WTC11 (cell line): Measurements from ENCODE around the gene SMYD4. TPM values are rescaled to one million over a fixed set of nuclear protein-coding genes. Genes with fewer than 3 reads are reported as not detected.
A peak's percentile ranks its signal among the peaks of the same experiment; 100 is the strongest.
"Not testable (repeated sequence)": the region's sequence is repeated elsewhere in the genome, so short reads cannot be mapped to it uniquely, and the experiment has no call there.

Source experiments
- ATAC-seq: fragments of 200-7000 bp; cut with Tn5 transposase; 2 replicates; pipeline ENCODE4 v1.10.0; 2021; ENCODE audit warnings: mild to moderate bottlenecking, moderate library complexity
- CTCF ChIA-PET: fragments of 300-600 bp; sonication (Branson Sonifier 250); formaldehyde crosslinking; loops from one replicate; lab custom pipeline; 2021; ENCODE audit warnings: antibody characterized with exemption; lab: Charles Lee
- POLR2A ChIA-PET: fragments of 350-600 bp; sonication (Branson Sonifier 250); formaldehyde crosslinking; loops from one replicate; lab custom pipeline; 2021; ENCODE audit warnings: antibody characterized with exemption; lab: Charles Lee
- DNase-seq: peaks from one replicate; pipeline ENCODE4 v3.0.0; 2021; ENCODE audit warnings: low spot score
- H3K27ac Mint-ChIP-seq: 2 replicates; pipeline ENCODE4 v1.8.0; 2021; ENCODE audit warnings: mixed read lengths
- H3K27me3 Mint-ChIP-seq: 2 replicates; pipeline ENCODE4 v1.8.0; 2021; ENCODE audit warnings: low read depth, mild to moderate bottlenecking, moderate library complexity, mixed read lengths
- H3K36me3 Mint-ChIP-seq: 2 replicates; pipeline ENCODE4 v1.8.0; 2021; ENCODE audit warnings: mixed read lengths
- H3K4me1 Mint-ChIP-seq: 2 replicates; pipeline ENCODE4 v1.8.0; 2022; ENCODE audit warnings: mixed read lengths
- H3K4me3 Mint-ChIP-seq: 2 replicates; pipeline ENCODE4 v1.8.0; 2021; ENCODE audit warnings: mild to moderate bottlenecking, moderate library complexity, mixed read lengths
- H3K9me3 Mint-ChIP-seq: 2 replicates; pipeline ENCODE4 v1.8.0; 2021; ENCODE audit warnings: mixed read lengths
- ETV6 ChIP-seq: sonication (generic); formaldehyde crosslinking; IDR thresholded peaks from 2 replicates; pipeline ENCODE4 v1.8.1; 2022; ENCODE audit warnings: mild to moderate bottlenecking, missing genetic modification reagents
- RORB ChIP-seq: fragments of 250-450 bp; sonication (Bioruptor Pico); IDR thresholded peaks from 2 replicates; pipeline ENCODE4 v1.9.0; 2021; ENCODE audit warnings: mild to moderate bottlenecking
- TCF7 ChIP-seq: sonication (generic); formaldehyde crosslinking; IDR thresholded peaks from 2 replicates; pipeline ENCODE4 v1.8.0; 2022; ENCODE audit warnings: mild to moderate bottlenecking, low read depth, missing genetic modification reagents, moderate library complexity
- ZNF121 ChIP-seq: sonication (generic); formaldehyde crosslinking; IDR thresholded peaks from 2 replicates; pipeline ENCODE4 v1.8.0; 2023; ENCODE audit warnings: missing genetic modification reagents
- ZNF219 ChIP-seq: sonication (generic); formaldehyde crosslinking; IDR thresholded peaks from 2 replicates; pipeline ENCODE4 v1.8.0; 2023; ENCODE audit warnings: missing genetic modification reagents, mild to moderate bottlenecking, borderline replicate concordance
- ZNF263 ChIP-seq: sonication (generic); formaldehyde crosslinking; IDR thresholded peaks from 2 replicates; pipeline ENCODE4 v1.8.1; 2022; ENCODE audit warnings: low read depth, mild to moderate bottlenecking, moderate library complexity, missing genetic modification reagents
- ZNF317 ChIP-seq: sonication (generic); formaldehyde crosslinking; IDR thresholded peaks from 2 replicates; pipeline ENCODE4 v1.8.1; 2023; ENCODE audit warnings: low read depth, mild to moderate bottlenecking, moderate library complexity, missing genetic modification reagents, borderline replicate concordance
- total RNA-seq: library from RNA; stranded (reverse); gene quantifications from 3 replicates; pipeline ENCODE4 v1.2.3, GENCODE V29; 2021
- TF ChIP-seq, protein P1 (sequence below): fragments of 250-450 bp; sonication (Bioruptor Pico); IDR thresholded peaks from 2 replicates; pipeline ENCODE4 v2.1.2; 2022; ENCODE audit warnings: mild to moderate bottlenecking, moderate library complexity
- TF ChIP-seq, protein P2 (sequence below): sonication (generic); formaldehyde crosslinking; IDR thresholded peaks from 2 replicates; pipeline ENCODE4 v1.8.0; 2022; ENCODE audit warnings: mild to moderate bottlenecking, missing genetic modification reagents
- TF ChIP-seq, protein P3 (sequence below): fragments of 250-450 bp; sonication (Bioruptor Pico); IDR thresholded peaks from 2 replicates; pipeline ENCODE4 v1.9.0; 2021; ENCODE audit warnings: mild to moderate bottlenecking
- TF ChIP-seq, protein P4 (sequence below): sonication (generic); formaldehyde crosslinking; IDR thresholded peaks from 2 replicates; pipeline ENCODE4 v1.8.1; 2023; ENCODE audit warnings: mild to moderate bottlenecking, missing genetic modification reagents
- TF ChIP-seq, protein P5 (sequence below): sonication (generic); formaldehyde crosslinking; conservative IDR thresholded peaks from 2 replicates; pipeline ENCODE4 v1.8.1; 2022; ENCODE audit warnings: mild to moderate bottlenecking, missing genetic modification reagents
- TF ChIP-seq, protein P6 (sequence below): sonication (generic); formaldehyde crosslinking; IDR thresholded peaks from 2 replicates; pipeline ENCODE4 v1.8.1; 2022; ENCODE audit warnings: low read depth, mild to moderate bottlenecking, moderate library complexity, missing genetic modification reagents, borderline replicate concordance

SMYD4 gene
- total RNA-seq, 1 experiment from 2014 or later, result 24.1 TPM

DNA sequence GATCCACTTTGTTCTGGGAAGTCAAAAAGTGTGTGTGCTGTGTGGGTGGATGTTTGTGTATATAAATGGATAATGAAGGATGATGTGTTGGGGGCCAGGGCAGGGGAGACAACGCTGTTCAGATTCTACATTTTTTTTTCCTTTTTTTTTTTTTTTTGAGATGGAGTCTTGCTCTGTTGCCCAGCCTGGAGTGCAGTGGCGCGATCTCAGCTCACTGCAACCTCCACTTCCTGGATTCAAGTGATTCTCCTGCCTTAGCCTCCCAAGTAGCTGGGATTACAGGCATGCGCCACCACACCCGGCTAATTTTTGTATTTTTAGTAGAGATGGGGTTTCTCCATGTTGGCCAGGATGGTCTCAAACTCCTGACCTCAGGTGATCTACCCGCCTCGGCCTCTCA, 65.0 kb downstream of the SMYD4 start:
- H3K4me3 Mint-ChIP-seq, H3K9me3 Mint-ChIP-seq, H3K36me3 Mint-ChIP-seq, DNase-seq, ATAC-seq, H3K27ac Mint-ChIP-seq, POLR2A ChIA-PET, H3K27me3 Mint-ChIP-seq: not testable (repeated sequence)
- CTCF ChIA-PET, result interaction anchor here (2.3 kb wide), 1 partner anchor 51 kb away, joined by 11 read pairs; no protein-coding TSS in a partner anchor
- TF ChIP-seq ZNF121, result 0 out of 2 replicates have a peak, but pooled peaks have one; percentile 47
- peaks cover 26% of the 10 kb centered on the region for H3K4me1 Mint-ChIP-seq

DNA sequence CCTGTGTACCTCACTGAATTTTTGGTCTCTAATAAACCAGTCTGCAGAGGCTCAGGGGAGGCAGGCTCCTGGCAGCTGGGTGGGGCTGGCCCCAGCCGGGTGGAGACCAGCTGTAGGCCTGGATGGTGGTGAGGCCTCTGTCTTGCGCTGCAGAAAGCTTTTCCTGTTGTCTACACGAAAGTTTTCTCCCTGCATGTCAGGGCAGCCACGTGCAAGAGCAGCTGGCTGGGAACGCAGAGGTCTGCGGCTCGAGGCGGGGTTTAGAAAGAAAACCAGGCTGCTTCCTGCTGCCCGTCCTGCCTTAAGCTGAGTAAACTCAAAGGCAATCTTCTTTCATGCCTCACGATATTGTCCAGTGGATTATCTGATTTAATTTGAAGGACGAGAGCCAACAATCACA, 65.4 kb downstream of the SMYD4 start:
- H3K9me3 Mint-ChIP-seq, result no peaks in the 10 kb centered on the region
- H3K27me3 Mint-ChIP-seq, result no peaks in the 10 kb centered on the region
- no peak overlapping the region for H3K27ac Mint-ChIP-seq
- H3K4me1 Mint-ChIP-seq, result peaks cover 22% of the 10 kb centered on the region
- DNase-seq, result no peak
- H3K4me3 Mint-ChIP-seq, result no peak overlapping the region
- ATAC-seq, result no peak
- POLR2A ChIA-PET, result no interaction called here
- no peak for TF ChIP-seq RORB
- TF ChIP-seq, protein P1, sequence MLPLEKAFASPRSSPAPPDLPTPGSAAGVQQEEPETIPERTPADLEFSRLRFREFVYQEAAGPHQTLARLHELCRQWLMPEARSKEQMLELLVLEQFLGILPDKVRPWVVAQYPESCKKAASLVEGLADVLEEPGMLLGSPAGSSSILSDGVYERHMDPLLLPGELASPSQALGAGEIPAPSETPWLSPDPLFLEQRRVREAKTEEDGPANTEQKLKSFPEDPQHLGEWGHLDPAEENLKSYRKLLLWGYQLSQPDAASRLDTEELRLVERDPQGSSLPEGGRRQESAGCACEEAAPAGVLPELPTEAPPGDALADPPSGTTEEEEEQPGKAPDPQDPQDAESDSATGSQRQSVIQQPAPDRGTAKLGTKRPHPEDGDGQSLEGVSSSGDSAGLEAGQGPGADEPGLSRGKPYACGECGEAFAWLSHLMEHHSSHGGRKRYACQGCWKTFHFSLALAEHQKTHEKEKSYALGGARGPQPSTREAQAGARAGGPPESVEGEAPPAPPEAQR (CRISPR knock-in tag), result no peak
- TF ChIP-seq, protein P2, sequence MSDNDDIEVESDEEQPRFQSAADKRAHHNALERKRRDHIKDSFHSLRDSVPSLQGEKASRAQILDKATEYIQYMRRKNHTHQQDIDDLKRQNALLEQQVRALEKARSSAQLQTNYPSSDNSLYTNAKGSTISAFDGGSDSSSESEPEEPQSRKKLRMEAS (CRISPR knock-in tag), result no peak
- TF ChIP-seq TCF7 (CRISPR knock-in tag), result no peak
- TF ChIP-seq, protein P3, sequence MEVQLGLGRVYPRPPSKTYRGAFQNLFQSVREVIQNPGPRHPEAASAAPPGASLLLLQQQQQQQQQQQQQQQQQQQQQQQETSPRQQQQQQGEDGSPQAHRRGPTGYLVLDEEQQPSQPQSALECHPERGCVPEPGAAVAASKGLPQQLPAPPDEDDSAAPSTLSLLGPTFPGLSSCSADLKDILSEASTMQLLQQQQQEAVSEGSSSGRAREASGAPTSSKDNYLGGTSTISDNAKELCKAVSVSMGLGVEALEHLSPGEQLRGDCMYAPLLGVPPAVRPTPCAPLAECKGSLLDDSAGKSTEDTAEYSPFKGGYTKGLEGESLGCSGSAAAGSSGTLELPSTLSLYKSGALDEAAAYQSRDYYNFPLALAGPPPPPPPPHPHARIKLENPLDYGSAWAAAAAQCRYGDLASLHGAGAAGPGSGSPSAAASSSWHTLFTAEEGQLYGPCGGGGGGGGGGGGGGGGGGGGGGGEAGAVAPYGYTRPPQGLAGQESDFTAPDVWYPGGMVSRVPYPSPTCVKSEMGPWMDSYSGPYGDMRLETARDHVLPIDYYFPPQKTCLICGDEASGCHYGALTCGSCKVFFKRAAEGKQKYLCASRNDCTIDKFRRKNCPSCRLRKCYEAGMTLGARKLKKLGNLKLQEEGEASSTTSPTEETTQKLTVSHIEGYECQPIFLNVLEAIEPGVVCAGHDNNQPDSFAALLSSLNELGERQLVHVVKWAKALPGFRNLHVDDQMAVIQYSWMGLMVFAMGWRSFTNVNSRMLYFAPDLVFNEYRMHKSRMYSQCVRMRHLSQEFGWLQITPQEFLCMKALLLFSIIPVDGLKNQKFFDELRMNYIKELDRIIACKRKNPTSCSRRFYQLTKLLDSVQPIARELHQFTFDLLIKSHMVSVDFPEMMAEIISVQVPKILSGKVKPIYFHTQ (CRISPR knock-in tag), result no peak
- TF ChIP-seq, protein P4, sequence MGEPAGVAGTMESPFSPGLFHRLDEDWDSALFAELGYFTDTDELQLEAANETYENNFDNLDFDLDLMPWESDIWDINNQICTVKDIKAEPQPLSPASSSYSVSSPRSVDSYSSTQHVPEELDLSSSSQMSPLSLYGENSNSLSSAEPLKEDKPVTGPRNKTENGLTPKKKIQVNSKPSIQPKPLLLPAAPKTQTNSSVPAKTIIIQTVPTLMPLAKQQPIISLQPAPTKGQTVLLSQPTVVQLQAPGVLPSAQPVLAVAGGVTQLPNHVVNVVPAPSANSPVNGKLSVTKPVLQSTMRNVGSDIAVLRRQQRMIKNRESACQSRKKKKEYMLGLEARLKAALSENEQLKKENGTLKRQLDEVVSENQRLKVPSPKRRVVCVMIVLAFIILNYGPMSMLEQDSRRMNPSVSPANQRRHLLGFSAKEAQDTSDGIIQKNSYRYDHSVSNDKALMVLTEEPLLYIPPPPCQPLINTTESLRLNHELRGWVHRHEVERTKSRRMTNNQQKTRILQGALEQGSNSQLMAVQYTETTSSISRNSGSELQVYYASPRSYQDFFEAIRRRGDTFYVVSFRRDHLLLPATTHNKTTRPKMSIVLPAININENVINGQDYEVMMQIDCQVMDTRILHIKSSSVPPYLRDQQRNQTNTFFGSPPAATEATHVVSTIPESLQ (CRISPR knock-in tag), result no peak
- no peak for TF ChIP-seq ETV6 (CRISPR knock-in tag)
- TF ChIP-seq, protein P5, sequence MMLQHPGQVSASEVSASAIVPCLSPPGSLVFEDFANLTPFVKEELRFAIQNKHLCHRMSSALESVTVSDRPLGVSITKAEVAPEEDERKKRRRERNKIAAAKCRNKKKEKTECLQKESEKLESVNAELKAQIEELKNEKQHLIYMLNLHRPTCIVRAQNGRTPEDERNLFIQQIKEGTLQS (CRISPR knock-in tag), result no peak
- no peak for TF ChIP-seq ZNF219 (CRISPR knock-in tag)
- TF ChIP-seq ZNF317, result no peak
- TF ChIP-seq ZNF263, result no peak
- TF ChIP-seq, protein P6, sequence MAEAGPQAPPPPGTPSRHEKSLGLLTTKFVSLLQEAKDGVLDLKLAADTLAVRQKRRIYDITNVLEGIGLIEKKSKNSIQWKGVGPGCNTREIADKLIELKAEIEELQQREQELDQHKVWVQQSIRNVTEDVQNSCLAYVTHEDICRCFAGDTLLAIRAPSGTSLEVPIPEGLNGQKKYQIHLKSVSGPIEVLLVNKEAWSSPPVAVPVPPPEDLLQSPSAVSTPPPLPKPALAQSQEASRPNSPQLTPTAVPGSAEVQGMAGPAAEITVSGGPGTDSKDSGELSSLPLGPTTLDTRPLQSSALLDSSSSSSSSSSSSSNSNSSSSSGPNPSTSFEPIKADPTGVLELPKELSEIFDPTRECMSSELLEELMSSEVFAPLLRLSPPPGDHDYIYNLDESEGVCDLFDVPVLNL, result no peak
- TF ChIP-seq, all 79 proteins: peak for 0
- CTCF ChIA-PET, result no interaction called here
- no peaks in the 10 kb centered on the region; the same call in 1 of the 2 replicates for H3K36me3 Mint-ChIP-seq
